Fibroblast of peridontal ligament (primary cell): Measurements from ENCODE around the gene TBC1D16.

ENCODE experiments used
- DNase-seq: peaks from one replicate; pipeline ENCODE4 v3.0.0-alpha.2; 2010; ENCODE audit errors: extremely low read depth

The TBC1D16 gene

DNA sequence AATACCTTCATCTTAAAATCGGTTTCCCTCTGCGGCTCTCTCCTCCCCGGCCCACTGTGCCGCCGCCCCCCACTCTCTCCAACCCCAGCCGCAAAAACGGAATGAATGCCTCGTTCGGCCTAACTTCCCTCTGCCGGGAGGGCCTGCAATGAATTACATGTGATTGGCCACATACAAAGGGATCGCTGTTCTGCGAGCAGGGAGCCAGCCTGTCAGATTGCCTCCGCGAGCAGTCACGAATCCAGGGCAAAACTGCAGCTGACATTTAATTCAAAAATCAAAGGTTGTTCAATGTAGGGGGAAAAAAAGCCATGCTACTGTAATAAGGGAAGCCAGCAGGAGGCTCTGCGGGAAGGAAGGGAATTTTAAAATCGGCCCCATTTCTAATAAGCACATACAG is 84.9 kb downstream of the TBC1D16 start:
- DNase-seq = no peak

DNA sequence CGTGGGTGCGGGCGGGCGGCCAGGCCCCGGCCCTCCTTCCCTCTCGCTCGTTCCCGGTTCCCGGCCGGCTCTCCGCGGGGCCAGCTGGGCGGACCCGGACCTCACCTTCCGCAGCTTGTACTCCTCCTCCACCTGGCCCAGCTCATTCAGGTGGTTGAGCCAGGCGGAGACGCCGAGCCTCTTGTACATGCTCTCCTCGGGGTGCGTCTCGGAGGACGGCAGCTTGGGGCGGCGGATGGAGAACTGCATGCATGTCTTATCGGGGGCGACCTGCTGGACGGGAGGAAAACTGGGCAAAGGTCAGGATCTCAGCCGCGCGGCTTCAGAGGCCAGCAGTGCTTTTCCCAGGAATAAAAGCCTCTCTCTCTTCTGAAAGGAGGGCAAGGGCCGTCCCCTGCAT is 85.4 kb downstream of the TBC1D16 start:
- DNase-seq = no peak

DNA sequence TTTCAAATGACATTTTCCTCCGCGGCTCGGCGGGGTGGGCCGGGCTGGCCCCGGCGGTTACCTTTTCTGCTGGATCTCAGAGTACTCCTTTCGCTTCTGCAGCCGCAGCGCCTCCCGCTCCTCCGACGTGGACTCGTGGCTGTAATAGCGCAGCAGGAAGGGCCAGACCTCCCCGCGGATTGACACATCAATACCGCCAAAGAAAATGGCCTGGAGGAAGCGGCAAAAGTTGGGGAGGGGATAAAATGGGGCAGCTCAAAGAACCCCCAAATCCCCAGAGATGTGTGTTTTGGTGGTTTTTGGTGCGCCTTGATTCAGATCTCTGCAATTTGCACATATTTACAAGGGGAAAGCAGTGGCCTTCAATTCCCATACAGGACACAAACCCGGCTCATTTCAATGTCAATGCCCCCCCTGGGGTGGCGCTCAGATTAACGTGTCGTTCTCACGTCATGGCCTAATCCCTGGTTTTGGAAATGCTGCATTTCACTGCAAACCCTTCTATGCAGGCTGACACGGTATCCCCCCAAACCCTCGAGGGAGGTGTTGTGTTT is 85.9 kb downstream of the TBC1D16 start:
- no peak for DNase-seq

DNA sequence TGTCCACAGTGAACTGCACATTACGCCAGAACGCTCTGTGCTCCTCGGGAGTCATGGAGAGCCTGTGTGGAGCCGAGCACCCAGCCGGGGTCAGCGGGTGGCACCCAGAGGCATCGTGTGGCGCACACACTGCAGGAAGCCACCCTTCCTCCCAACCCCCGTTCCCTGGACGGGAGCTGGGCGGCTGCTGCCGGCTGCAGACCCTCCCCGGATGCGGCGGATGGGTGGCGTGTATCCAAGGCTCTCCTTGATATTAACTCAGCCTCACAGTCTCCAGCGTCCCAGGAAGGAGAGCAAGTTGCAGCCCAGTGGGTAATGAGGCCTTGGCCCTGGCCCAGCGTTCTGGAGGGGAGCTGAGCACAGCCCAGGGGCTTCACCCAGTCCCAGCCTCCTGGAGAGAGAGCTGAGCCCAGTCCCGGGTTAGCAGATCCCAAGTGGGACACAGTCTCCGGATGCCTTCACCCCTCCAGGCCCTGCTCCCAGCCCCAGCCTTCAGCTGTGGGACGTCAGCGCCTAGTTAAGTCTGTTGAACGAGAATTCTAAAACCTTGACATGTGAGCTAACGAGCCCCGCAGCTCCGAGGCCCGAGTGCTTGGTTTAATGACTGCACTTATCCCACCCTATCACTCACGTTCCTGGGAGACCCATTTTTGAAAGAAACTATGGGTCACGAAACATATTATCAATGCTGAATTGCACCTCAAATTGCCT is 86.6 kb downstream of the TBC1D16 start:
- DNase-seq = no peak

DNA sequence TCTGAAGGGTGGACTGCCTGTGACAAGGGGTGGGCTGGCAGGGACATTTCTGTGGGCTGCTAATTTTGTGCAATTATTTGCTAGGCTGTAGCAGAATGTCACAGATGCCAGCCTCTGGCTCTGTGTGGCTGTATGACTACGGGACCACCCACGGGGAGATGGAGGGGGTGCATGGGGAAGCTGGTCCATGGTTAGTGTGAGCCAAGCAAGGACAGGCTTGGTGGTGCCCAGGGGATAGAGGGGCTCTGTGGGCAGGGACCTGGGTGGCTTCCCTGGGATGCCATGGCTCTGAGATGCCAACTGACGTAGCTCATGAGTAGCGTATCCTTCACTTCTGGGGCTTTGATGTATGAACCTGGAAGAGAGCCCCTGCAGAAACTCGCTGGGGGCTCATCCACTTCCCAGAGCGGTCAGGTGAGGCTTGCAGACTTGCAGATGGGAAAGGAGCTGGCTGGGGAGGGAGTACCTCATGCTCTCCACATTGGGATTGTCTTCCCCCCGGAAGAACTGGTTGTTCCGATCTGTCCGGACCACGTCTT is 87.2 kb downstream of the TBC1D16 start:
- no peak for DNase-seq

DNA sequence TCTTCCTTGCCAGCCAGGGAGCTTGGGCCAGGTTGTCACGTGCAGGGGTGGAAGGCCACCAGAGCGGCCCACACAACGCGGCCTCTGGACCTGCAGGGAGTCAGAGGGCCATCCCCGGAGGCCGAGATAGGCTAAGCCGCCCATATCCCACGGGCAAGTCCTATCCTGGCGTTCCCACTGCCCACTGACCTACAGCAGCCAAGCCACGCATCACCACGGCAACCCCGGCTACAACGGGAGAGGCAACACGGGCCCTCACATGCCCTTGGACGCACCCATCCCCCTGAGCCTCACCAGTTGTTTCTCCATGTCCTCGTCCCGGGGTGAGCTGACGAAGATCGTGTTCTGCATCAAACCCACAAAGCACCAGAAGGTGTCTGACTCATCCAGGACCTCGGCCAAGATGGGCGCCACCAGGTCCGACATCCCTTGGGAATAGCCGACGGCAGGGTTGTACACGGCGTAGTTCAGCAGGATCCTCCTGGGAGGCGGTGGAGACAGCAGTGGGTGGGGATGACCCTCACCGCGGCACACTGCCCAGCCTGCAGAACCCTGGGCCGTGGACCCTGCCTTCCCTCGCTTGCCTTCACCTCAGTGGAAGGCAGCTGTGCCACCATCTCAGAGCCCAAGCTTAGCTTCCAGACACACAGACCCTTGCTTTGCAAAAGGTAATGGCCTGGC is 88.2 kb downstream of the TBC1D16 start:
- DNase-seq = no peak

DNA sequence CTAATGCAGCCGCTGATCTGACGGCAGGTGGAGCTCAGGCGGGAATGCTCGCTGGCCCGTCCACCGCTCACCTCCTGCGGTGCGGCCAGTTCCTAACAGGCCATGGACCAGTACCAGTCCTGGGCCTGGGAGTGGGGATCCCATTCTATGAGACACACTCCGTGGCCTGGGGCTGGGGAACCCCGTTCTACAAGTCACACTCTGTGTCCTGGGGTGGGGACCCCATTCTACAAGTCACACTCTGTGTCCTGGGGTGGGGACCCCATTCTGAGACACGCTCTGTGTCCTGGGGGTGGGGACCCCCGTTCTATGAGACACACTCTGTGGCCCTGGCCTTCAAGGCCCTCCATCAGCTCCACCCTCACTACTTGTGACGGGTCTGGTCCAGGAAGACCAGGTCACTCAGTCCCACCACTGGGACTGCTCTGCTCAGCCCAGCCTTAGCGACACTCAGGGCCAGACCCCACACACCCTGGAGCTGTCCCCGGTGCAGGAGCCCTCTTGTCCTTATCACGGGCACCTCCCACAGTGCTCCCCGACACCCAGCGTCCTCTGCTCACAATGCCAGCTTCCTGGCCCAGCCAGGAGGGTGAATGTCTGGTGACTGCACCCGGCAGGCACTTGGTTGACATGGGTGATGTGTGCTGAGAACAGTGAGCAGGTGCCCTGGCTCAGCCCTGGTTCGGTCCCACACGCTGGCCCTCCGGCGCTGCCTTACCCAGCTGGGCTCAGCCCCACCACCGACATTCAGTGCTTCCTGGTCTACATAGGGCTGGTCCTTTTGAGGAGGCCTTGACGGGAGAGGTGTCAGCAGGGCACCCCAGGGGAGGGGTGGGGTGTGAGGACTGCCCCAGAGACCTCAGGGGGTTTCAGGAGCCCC is 89.1 kb downstream of the TBC1D16 start:
- no peak for DNase-seq

DNA sequence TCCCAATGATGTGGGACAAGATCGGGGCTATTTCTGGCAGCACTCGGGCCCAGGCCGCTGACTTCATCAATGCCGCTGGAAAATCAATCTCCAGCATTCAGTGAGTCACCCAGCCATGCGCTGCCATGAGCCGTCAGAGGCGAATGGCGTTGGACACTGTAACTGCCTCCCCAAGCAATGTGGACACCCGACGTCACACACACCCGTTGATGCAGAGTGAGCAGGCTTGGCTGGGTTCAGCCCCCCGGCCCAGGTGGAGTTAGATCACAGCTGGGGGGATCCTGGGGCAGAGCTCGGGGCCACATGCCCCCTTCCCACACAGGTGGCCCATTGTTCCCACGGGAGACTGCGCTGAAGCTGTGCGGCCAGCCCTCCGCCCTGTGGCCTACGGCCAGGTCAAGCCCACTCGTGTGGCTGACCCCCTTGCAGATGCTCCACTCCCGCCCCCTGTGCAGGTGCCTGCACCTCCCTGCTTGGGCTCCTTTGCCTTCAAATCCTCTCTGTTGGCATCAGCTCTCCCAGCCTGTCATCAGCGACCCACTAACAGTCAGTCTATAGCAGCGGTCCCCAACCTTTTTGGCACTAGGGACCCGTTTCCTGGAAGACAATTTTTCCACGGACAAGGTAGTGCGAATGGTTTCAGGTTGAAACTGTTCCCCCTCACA is 89.9 kb downstream of the TBC1D16 start:
- no peak for DNase-seq

DNA sequence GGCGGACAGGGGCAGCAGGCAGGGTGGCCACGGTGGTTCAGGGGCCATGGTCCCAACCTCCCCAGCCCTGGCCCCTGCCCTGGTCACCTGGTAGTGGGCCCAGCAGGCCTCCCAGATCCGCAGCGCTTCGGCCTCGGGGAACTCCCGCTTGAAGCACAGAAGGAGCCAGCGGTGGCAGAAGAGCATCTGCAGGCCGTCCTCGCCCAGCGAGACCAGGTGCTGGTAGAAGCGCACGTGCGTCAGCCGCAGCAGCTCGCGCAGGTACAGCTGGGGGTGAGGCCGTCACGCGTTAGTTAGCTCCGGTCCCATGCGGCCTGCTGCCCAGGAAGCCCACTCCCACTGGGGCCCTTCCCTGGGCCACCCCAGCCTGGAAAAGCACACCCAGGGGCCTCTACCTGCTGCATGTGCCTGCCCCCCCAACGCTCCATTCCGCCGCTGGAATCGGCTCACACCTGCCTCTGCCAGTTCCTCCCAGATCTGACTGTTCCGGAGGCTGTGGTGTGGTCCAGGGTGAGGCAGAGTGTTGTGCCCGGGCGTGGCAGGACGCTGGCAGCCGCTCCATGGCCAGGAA is 90.8 kb downstream of the TBC1D16 start:
- no peak for DNase-seq

DNA sequence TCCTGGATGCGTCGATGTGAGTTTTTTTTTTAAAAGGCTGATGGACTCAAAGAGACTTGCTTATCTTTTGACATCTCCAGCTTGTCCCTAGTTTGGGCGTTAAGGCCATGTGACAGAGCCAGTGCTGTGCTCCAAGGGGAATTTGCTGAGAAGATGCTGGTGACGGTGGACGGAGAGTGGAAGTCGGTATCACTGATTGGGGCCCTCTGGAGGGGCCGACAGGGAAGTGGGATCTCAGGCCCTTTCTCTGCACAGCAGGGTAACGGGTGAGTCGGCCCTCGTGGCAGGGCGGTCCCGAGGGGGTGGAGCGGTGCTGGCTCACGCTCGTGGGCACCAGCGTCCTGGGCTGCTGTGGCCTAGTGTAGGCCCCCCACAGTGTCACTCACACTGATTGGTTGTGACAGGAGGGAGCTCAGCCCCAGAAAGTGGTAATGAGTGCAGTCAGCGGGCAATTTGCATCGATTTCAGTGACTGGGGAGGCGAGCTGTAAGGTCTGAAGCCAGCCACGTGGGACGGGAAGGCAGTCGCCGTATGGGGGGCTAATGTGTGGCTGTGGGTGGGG is 91.3 kb downstream of the TBC1D16 start:
- no peak for DNase-seq

DNA sequence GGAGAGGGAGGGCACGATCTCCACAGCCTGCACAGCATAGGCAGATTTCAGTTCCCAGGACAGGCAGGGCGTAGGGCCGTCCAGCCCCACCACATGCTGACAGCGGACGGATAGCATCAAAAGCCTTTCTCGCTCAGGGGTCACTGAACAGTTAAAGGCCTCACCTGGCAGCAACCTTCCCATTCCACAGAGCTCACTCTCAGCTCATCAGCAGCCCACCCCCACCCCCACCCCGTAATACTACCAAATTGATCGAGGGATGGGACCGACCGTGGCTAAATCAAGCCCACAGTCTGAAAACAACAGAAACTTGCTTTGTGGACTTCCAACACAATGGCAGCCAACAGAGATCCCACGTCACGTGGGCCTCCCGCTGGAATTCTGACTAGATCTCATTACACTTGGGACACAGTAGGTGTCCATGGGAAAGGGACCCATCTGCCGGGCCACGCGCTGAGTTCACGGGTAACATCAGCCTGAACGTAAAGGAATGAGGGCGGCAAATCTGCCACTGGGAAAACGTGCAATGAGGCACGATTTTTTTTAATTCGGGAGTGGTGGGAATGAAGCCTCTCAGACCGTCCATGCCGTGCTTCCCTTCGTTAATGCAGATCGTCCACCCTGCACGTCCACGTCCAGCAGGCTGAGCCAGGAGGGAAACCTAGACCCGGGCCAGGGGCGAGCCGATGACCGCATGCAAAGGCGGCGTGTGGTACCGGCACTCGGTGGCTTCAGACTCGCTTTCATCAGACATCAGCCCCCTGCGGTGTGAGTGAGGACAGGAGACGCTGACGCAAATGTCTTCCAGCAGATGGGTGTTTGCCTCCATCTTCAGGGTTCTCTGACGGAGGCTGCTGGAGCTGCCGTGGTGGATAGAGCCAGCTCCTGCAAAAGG is 92.1 kb downstream of the TBC1D16 start:
- DNase-seq = no peak

DNA sequence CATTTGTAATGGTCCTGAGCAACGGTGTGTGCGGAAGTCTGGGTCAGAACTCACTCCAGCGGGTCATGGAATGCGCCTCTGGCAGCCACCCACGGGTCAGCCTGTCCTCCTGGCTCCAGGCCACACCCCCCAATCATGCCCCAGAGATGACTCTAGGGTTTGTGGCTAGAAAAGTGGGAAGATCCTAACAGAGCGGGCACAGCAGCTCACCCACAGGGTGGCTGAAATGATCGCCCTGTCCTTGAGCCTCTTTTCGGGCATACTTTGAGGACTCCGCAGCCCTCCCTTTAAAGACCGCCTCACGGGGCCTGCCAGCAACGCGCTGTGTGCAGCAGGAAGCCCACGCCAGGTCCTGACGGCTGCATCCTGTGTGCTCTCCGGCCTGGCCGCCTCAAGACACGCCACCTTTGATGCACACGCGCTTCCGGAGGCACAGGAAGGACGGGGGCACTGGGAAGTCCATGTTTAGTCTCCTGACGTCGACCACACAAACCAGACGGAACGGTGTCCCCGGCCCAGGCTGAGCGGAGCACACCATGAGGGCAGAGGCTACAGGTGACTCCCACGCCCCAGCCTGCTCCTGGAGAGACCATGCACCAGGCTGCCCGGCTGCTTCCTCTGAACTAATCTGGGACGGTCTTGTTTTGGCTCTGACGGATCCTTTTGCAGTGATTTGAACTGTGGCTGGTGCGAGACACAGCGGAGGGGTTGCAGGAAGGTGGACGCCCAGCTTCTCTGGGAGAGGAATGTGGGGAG is 92.9 kb downstream of the TBC1D16 start:
- DNase-seq = no peak

DNA sequence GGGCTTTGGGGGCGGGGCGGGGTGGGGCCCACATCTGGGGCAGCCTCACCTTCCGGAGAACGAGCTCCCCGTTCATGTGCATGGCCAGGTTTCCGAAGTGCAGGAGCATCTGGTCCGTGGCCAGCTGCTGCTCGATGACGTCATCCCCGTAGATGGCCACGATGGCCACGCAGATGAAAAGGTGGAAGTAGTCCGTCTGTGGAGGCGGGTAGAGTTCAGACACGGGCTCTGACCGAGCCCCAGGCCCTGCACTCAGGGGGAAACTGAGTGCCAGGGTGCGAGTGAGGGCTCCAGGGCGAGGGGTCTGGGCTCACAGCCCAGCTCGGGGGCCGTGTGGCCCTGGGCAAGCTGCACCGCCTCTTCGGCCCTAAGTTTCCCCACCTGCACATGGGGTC is 93.7 kb downstream of the TBC1D16 start:
- DNase-seq = no peak

DNA sequence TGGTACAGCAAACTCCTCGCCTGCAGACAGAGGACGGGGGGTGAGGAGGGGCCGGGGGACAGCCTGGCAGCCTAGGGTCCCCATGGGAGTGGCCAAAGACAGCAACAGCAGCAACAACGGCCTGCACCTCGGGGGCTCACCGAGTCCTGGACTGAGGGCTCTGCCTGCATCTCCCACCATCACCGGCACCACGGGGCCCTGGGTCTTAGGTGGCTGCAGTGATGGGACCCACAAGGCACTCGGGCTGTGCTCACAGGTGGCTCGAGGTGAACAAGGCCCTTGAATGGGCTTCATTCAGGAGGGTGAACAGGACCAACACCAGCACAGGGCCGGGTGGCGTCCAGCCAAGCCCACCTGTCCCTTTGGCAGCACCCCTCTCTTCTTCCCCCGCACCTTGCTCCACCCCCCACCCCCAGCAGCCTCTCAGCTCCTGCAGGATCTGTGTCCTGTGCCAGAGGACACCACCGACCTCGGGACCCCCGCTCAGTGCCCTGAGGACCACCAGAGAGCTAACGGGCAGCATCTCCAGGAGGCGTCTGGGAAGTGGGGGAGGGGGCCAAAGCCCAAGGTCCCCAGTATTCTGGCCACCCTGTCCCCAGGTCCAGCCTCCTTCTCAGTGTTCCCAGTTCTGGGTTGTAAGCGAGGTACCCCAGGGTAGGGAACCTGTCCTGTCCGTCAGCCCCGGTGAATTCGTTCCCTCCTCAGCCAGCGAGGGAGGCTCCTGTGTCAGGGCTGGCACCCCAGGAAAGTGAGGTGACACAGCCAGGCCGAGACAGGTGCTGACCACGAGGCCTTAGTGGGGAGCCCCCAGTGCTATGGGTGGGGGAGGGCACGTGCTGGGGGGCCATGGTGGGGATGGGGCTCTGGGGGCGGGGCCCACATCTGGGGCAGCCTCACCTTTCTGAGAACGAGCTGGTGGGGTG is 94.3 kb downstream of the TBC1D16 start:
- DNase-seq = no peak

DNA sequence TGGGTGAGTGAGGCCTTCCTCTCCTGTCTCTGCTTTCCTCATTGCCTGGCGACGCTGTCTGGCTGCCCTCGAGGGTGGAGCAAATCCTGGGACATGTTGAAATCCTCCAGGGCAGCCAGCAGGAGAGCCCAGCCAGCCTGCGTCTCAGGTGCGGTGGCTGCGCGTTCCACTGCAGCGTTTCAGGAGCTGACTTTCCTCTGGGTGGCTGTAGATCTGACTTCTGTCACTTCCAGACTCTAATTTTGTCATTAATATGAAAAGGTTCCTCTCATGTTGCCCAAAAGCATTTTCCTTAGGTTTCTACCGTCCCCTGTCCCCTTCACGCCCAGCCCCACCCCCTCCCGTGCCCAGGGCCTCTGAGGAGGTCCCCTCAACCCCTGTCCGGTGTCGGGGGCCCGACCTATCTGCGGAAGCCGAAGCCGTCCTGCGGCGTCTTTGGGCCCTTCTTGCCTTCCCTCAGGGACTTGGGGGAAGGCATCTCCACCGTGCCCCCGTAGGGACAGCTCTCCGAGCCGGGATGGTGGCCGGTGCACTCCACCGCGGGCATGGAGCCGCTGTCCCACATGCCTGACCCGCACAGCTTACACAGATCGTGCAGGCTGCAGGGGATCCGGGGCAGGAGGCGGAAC is 95.1 kb downstream of the TBC1D16 start:
- DNase-seq = no peak

DNA sequence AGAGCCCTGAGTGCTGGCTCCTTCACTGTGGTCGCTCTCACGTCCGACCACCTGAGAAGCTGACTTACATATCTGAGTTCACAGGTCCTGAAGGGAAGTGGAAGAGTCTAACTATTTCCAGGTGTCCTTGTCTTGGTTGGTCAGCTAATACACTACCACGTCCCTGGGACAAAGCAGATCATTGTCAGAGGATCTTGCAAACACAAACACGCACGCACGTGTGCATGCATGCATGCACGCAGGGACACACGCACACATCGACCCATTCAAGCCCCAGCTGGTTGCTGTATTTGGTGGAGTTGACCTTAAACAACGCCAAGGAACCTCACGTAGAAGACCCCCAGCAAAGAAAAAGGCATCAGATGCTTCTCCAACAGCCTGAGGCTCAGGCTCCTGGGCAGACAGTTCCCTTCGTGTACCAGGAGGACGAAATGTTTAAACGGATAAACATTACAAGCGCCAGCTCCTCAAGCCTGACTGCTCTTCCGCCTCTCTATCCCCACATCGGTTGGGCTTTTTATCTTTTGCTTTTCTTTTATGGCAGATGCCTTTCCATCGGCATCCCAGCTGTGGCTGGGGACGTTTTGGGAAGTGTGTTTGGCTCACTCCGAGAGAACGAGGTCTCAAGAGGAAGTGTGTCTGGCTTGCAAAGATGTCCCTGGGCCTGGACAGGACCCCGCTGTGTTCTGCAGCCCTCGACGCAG is 95.8 kb downstream of the TBC1D16 start:
- DNase-seq = no peak

DNA sequence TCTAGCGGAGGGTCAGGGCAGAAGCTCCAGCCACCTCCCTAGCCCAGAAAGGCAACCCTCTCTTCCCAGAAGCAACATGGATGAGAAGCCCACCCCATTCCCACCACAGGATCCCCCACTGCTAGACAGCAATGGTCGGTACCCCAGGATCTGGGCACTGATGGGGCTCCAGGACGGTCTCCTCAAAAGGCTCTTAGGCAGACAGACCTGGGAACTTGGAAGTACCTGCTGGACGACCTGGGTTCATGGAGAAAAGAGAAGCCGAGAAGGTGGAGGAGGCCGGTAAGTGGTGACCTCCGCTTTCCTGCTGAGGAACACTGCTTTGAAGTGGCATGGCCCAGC is 96.6 kb downstream of the TBC1D16 start:
- no peak for DNase-seq
